Adipocyte (in vitro differentiated cells): Measurements from ENCODE around the gene LONP1.
"Not testable (repeated sequence)": the region's sequence is repeated elsewhere in the genome, so short reads cannot be mapped to it uniquely, and the experiment has no call there.

Experiments used
- DNase-seq: peaks from one replicate; pipeline ENCODE4 v3.0.0-alpha.2; 2015; ENCODE audit warnings: low read depth
- H3K27me3 ChIP-seq: replicated peaks from 2 replicates; pipeline ENCODE4 v1.7.0; 2013; ENCODE audit warnings: mild to moderate bottlenecking, low read length, moderate library complexity; ENCODE audit not compliant: control insufficient read depth, insufficient read depth
- H3K36me3 ChIP-seq: 2 replicates; pipeline ENCODE4 v1.7.0; 2013; ENCODE audit warnings: low read length, mild to moderate bottlenecking, moderate library complexity; ENCODE audit not compliant: control insufficient read depth, insufficient read depth, severe bottlenecking
- H3K4me1 ChIP-seq: 2 replicates; pipeline ENCODE4 v1.7.0; 2013; ENCODE audit warnings: mild to moderate bottlenecking, low read length, moderate library complexity; ENCODE audit not compliant: control insufficient read depth, insufficient read depth
- H3K4me3 ChIP-seq: 2 replicates; pipeline ENCODE4 v1.7.0; 2013; ENCODE audit warnings: mild to moderate bottlenecking, low read length, moderate library complexity
- H3K9ac ChIP-seq: 2 replicates; pipeline ENCODE4 v1.7.0; 2013; ENCODE audit warnings: mild to moderate bottlenecking, low read length, moderate library complexity
- H3K9me3 ChIP-seq: 2 replicates; pipeline ENCODE4 v1.7.0; 2013; ENCODE audit warnings: mild to moderate bottlenecking, low read length, moderate library complexity; ENCODE audit not compliant: control insufficient read depth

LONP1 gene, protein sequence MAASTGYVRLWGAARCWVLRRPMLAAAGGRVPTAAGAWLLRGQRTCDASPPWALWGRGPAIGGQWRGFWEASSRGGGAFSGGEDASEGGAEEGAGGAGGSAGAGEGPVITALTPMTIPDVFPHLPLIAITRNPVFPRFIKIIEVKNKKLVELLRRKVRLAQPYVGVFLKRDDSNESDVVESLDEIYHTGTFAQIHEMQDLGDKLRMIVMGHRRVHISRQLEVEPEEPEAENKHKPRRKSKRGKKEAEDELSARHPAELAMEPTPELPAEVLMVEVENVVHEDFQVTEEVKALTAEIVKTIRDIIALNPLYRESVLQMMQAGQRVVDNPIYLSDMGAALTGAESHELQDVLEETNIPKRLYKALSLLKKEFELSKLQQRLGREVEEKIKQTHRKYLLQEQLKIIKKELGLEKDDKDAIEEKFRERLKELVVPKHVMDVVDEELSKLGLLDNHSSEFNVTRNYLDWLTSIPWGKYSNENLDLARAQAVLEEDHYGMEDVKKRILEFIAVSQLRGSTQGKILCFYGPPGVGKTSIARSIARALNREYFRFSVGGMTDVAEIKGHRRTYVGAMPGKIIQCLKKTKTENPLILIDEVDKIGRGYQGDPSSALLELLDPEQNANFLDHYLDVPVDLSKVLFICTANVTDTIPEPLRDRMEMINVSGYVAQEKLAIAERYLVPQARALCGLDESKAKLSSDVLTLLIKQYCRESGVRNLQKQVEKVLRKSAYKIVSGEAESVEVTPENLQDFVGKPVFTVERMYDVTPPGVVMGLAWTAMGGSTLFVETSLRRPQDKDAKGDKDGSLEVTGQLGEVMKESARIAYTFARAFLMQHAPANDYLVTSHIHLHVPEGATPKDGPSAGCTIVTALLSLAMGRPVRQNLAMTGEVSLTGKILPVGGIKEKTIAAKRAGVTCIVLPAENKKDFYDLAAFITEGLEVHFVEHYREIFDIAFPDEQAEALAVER

DNA sequence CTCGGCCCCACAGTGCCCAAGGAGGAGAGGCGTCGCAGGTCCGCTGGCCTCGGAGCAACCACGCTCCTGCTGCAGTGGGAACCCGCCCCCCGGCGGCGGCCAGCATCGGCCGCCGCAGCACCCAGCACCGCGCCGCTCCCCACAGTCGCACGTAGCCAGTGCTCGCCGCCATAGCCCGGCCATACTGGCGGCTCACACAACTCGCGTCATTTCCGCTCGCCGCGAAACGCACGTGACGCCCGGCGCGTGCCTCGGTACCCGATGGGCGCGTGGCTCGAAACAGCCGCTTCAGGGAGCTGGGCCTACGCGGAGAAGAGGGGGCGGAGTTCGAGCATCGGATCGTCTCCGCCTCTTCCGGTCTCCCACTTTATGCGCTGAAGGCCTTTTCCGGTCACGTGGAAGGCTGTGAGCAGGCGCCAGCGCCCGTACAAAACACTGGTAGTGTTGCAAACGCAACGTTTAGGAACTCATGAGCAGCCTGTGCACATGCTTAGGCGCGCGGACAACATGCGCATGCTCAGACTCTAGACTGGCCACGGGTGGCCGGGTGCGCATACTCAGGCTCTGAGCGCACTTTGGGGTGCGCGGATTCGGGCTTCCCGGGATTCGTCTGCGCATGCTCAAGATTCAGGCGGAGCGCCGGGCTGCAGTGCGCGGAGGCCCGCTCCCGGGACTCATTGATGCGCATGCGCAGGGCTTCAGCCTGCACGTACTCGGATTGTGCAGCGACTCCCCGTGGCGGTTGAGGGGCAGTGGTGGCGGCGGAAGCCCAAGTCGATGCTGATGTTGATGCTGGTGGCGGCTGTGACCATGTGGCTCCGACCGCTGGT lies at the start of gene LONP1, which contains the start of gene CATSPERD:
LONP1 (minus strand) TSS at position 186 of the 830 bp plus-strand sequence; CDS start at position 172, 14 bp downstream.
CATSPERD (plus strand) TSS at position 677 of the 830 bp plus-strand sequence; CDS start at position 778, 101 bp downstream.
- Histone ChIP-seq H3K27me3 (peaks cover 4% of the 10 kb centered on the region), H3K4me1 (peaks cover 16% of the 10 kb centered on the region), H3K36me3 (no peaks in the 10 kb centered on the region), H3K9me3 (no peaks in the 10 kb centered on the region), H3K9ac (peak within 1 kb of the TSS; percentile 97), H3K4me3 (peak within 1 kb of the TSS; percentile 96)
- peak; percentile 100 for DNase-seq

DNA sequence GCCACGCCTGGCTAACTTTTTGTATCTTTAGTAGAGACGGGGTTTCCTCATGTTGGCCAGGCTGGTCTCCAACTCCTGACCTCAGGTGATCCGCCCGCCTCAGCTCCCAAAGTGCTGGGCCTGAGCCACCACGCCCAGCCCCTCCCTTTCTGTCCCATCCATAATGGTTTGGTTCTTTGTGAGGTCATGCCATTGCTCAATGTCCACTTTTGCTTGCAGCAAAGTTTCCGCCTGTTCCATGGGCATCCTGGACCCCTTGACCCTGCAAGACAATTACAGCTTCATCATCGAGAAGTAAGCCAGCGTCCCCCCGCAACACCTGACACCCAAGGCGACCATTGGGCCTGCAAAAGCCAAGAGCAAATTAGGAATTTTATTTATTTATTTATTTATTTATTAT lies 48.0 kb upstream of the LONP1 start:
- DNase-seq = no peak
- H3K4me1 ChIP-seq = no peaks in the 10 kb centered on the region
- H3K9me3 ChIP-seq = no peaks in the 10 kb centered on the region
- H3K36me3 ChIP-seq = no peaks in the 10 kb centered on the region
- H3K4me3 ChIP-seq = no peak overlapping the region
- no peak overlapping the region for H3K9ac ChIP-seq
- H3K27me3 ChIP-seq = no peaks in the 10 kb centered on the region

DNA sequence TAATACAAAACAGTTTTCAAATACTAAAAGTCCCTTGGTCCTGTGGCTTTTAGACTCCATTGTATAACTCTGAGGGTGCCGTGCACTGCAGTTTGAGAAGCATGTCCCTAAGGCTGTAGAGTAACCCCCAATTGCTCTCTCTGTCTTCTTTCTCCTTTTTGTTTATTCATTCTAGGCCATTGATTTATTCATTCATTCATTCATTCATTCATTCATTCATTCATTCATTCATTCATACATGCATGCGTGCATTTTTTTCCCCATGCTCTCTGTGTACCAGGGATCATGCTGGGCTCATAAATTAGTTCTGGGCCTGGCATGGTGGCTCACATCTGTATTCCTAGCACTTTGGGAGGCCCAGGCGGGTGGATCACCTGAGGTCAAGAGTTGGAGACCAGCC lies 45.3 kb upstream of the LONP1 start:
- Histone ChIP-seq H3K9me3 (no peaks in the 10 kb centered on the region), H3K4me3 (no peak overlapping the region), H3K9ac (no peak overlapping the region), H3K4me1 (no peaks in the 10 kb centered on the region), H3K27me3 (no peaks in the 10 kb centered on the region), H3K36me3 (no peaks in the 10 kb centered on the region)
- no peak for DNase-seq

DNA sequence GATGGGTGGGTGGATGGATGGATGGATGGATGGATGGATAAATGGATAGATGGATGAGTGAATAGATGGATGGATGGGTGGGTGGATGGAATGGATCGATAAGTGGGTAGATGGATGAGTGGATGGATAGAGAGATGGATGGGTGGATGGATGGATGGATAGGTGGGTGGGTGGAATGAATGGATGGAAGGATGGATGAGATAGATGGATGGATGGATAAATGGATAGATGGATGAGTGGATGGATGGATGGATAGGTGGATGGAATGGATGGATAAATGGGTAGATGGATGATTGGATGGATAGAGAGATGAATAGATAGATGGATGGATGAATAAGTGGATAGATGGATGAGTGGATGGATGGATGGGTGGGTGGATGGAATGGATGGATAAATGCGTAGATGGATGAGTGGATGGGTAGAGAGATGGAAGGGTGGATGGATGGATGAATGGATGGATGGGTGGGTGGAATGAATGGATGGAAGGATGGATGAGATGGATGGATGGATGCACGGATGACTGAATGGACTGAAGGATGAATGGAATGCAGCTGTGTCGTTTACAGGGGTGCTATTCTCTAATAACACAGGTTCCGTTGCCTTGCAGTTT lies 42.8 kb upstream of the LONP1 start:
- Histone ChIP-seq H3K4me1 (no peaks in the 10 kb centered on the region), H3K9ac (no peak overlapping the region), H3K36me3 (no peaks in the 10 kb centered on the region), H3K9me3 (no peaks in the 10 kb centered on the region), H3K4me3 (no peak overlapping the region), H3K27me3 (peaks cover 1% of the 10 kb centered on the region)
- no peak for DNase-seq

DNA sequence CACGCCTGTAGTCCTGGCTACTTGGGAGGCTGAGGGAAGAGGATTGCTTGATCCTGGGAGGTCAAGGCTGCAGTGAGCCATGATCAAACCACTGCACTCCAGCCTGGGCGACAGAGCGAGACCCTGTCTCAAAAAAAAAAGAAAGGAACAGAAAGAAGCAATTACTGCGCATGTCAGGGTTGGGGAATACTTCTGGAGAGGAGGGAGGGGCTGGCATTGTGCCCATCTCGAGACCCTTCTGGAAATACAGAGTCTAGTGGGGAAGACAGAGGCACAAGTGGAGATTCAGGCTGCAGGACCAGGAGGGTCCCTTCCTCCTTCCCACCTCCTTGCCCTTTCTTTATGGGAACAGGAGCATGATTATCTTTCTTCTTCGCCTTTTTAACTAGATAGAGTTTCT lies 33.8 kb upstream of the LONP1 start:
- Histone ChIP-seq H3K4me3 (no peak overlapping the region), H3K4me1 (no peaks in the 10 kb centered on the region), H3K36me3 (no peaks in the 10 kb centered on the region), H3K27me3 (peaks cover 24% of the 10 kb centered on the region), H3K9me3 (no peaks in the 10 kb centered on the region), H3K9ac (no peak overlapping the region)
- no peak for DNase-seq

DNA sequence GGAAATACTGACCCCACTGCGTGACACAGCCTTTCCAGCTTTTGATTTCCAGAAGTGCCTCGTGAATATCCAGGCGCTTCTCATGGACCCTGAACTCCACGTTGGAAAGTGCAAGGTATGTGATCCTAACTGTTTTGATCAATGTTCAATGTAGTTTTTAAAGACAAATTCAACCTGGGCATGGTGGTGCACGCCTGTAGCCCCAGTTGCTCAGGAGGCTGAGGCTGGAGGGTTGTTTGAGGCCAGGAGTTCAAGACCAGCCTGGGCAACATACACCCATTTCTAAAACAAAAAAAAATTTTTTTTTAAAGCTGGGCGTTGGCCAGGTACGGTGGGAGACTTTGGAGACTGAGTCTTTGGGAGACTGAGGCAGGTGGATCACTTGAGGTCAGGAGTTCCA lies 31.8 kb upstream of the LONP1 start:
- no peaks in the 10 kb centered on the region for H3K9me3 ChIP-seq
- H3K27me3 ChIP-seq = peaks cover 19% of the 10 kb centered on the region
- no peaks in the 10 kb centered on the region for H3K36me3 ChIP-seq
- no peak overlapping the region for H3K4me3 ChIP-seq
- no peaks in the 10 kb centered on the region for H3K4me1 ChIP-seq
- DNase-seq = no peak
- no peak overlapping the region for H3K9ac ChIP-seq

DNA sequence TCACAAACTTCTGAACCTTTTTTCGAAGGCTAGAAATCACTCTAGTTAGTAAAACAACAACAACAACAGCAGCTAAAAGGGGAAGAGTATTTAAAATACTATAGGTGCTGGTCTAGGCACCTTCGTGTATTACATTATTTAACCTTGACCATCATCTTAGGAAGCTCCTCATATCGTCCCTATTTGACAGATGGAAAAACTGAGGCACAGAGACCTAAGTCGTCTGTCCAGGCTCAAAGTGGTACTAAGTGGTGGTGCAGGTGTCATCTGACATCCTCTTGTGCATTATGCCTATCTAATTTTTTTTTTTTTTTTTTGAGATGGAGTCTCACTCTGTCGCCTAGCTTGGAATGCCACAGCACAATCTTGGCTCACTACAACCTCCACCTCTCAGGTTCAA lies 29.6 kb upstream of the LONP1 start:
- H3K27me3 ChIP-seq = peaks cover 21% of the 10 kb centered on the region
- DNase-seq = no peak
- no peaks in the 10 kb centered on the region for H3K36me3 ChIP-seq
- no peak overlapping the region for H3K9ac ChIP-seq
- H3K9me3 ChIP-seq = no peaks in the 10 kb centered on the region
- H3K4me1 ChIP-seq = no peaks in the 10 kb centered on the region
- H3K4me3 ChIP-seq = no peak overlapping the region

DNA sequence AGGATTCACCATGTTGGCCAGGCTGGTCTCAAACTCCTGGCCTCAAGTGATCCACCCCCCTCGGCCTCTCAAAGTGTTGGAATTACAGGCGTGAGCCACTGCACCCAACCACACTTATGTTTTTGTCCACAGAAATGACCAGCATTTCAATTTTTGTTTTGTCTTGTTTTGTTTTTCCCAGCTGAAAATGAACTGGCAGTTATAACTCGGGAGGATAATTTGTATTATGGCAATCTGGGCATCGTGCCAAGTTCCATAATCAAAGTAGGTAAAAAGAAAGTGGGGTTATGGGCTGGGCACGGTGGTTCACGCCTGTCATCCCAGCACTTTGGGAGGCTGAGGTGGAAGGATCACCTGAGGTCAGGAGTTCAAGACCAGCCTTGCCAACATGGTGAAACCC lies 29.0 kb upstream of the LONP1 start:
- not testable (repeated sequence) for H3K4me1 ChIP-seq, H3K4me3 ChIP-seq, H3K9me3 ChIP-seq, H3K9ac ChIP-seq, DNase-seq, H3K36me3 ChIP-seq
- peaks cover 15% of the 10 kb centered on the region for H3K27me3 ChIP-seq

DNA sequence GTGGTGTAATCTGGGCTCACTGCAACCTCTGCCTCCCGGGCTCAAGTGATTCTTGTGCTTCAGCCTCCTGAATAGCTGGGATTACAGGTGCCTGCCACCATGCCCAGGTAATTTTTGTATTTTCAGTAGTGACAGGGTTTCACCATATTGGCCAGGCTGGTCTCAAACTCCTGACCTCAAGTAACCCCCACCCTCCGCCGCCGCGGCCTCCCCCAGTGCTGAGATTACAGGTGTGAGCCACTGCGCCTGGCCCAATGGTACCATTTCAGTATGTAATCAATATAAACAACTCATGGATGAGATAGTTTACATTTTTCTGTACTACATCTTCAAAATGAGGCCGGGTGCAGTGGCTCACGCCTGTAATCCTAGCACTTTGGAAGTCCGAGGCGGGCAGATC lies 25.1 kb upstream of the LONP1 start:
- not testable (repeated sequence) for H3K4me1 ChIP-seq, H3K36me3 ChIP-seq, DNase-seq, H3K4me3 ChIP-seq, H3K27me3 ChIP-seq, H3K9ac ChIP-seq, H3K9me3 ChIP-seq

DNA sequence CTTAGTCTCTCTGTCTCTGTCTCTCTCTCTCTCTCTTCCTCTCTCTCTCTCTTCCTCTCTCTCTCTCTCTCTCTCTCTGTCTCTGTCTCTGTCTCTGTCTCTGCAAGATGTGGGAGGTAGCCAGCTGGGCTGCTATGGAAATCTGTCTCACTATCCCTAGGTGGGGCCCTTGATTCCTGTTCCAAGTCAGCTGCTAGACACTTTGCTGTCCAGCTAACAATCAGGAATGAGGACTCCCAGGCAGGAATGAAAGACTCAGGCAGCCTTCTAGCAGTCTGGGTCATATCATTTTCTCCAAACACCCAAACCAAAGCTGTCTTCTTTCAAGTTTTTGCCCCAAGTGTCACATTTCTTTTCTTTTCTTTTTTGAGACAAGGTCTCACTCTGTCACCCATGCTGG lies 23.7 kb upstream of the LONP1 start:
- peak; percentile 7 for DNase-seq
- H3K4me3 ChIP-seq = no peak overlapping the region
- H3K4me1 ChIP-seq = no peaks in the 10 kb centered on the region
- no peaks in the 10 kb centered on the region for H3K36me3 ChIP-seq
- H3K9ac ChIP-seq = no peak overlapping the region
- no peaks in the 10 kb centered on the region for H3K9me3 ChIP-seq
- peaks cover 6% of the 10 kb centered on the region for H3K27me3 ChIP-seq
